ENCODE results near the gene VOPP1.
A peak's percentile ranks its signal among the peaks of the same experiment; 100 is the strongest.

Gene VOPP1

DNA sequence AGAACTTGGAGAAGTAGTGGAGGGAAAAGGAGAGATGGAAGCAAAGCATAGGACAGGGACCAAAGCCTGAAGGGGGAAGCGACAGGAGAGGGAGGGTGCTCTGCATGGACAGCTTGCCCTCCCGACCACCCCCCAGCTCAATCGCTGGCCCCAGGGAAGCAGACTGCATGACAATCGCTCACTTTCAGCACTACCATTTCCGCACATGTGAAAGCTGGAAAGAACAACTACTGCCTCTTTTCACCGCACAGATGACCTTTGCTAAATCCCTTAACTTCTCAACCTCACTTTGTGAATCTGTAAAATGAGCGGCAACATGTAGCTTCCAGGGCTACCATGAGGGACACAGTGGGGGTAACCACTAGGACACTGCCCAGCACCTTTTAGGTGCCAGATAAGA lies 17.1 kb downstream of the VOPP1 start:
- DNase-seq (ENCODE audit: low read depth in 3 of 3) = no peak

DNA sequence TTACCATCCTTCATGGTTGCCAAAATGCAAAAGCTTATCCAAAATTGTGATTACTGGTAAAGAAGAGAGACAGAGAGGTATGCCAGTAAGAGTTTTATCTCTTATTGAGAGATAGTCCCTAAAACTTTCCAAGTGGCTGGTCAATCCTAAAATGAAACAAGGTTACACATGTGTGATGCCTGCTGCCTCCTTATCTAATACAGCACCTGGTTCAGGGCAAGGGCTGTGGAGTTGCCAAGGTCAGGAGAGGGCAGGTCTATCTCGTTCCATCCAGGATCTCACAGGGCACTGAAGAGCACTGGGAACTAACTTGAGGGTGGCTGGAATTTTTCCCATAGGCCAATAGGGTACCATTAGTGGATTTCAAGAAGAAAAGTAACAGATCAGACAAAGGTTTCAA lies 18.3 kb downstream of the VOPP1 start:
- DNase-seq (ENCODE audit: low read depth in 3 of 3) = no peak

DNA sequence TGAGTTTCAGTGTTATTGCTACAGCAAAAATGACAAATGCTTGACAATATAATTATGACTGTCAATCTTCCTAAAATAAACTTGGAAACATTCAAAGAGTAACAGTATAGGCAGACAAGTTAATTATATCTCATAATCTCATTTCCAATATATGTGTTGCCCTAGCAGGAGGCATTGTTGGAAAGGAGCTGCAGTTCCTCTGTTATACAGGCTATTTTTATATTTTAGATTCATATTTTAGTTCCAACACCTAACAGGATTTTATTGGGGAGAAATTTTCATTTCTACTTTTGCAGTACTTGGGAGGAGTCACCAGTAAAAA lies 19.3 kb downstream of the VOPP1 start:
- DNase-seq (ENCODE audit: low read depth in 3 of 3) = no peak

DNA sequence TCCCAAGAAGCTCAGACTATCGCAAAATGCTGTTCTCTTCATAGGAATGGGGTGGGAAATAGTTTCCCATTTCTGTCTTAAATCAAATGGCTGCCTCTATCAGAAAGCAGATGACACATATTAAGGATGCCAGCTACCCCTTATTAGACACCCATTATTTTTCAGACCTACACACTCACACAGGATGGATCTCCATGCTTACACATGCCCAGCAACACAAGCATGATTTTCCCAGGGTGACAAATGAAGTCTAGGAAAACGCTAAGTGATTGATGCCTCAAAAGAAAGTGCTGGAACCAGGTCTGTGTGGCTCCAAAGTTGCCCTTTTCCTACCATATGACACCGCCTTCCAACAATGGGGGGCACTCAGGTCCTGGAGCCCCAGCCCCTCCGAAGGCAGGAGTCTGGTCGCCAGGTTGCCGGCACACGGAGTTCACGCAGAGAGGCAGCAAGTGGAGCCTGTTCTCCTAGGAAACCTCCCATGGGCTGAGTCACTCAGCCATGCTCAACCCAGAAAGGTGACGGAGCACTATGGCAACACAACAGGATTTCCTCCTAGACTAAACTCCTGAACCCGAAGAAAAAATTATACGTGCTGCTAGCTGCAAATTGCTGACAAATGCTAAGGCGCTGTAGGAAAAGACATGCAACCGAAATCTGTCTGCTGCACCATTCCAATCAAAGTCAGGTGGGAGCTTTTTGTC lies 19.8 kb downstream of the VOPP1 start:
- DNase-seq (ENCODE audit: low read depth in 3 of 3) = no peak

DNA sequence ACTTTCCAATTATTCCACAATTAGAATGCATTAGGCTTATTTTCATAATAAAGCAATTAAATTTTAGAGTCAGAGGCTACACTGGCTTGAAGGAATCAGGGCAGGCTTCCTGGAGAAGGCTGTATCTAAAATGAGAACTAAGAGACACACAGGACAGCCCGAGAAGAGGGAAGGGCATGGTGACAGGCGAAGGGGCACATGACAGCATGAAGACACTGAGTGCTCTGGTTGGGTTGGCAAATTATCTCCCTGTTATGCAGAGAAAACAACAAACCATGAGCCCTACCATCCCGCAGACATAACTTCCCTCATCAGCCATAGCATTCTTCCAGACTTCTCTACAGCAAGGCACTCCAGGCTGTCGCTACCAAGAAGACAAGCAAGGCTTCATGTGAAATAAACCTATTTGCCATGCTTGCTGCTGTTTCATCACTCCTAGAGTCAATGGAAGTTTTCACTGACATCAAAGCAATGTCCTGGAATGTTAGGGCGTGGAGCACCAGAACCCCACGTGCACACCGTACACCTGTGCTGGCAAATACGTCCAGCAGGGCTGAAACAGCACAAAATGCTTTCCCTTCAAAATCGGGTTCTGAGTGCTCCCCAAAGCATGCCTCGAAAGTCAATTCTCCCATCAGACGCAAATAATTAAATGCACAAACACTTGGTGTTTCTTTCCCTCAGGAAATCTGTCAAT lies 21.3 kb downstream of the VOPP1 start:
- DNase-seq (ENCODE audit: low read depth in 3 of 3) = no peak

DNA sequence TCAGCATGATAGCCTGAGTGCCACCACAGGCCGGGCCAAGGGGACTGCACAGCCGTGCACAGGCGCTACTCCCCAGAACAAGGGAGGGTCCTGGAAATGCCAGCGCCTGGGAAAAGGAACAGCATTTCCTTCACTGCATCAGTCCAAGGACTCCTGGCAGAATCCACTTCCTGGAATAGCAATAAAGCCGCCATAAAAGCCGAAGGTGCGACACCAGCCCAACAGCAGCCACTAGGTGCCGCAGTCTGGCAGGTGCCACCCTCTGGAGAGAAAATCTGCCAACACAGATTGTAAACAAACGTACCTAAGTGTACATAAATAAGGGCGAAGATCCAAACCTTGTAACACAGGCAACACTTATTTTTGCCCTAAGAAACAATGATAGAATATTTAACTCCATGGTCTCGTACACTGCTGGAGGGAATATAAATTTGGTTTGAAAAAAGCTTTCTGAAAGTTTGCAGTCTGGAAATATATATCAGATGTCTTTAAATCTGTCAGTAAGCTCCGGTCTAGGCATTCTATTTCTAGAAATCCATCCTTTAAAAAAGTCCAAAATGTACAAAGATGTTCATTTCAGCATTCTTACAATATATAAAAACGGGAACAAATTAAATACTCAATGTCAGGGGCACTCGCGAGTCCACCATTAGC lies 22.2 kb downstream of the VOPP1 start:
- no peak for DNase-seq (ENCODE audit: low read depth in 3 of 3)

DNA sequence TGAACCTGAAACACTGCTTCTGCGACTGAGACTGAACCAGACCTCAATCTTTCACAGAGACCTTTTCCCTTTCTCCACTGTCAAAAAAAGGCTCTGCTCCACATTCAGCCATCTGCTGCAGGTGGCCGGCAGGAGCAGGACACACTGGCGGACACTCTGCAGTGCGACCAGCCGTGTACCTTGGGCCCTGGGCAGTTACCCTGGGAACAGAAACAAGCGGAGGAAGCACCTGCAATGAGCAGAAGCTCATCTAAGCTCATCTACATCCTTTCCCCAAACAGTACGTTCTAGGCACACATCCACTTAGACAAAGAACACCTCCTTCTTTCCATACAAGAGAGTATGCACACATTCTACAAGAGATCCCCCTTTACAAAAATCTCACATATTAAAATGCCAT lies 22.8 kb downstream of the VOPP1 start:
- no peak for DNase-seq (ENCODE audit: low read depth in 3 of 3)

DNA sequence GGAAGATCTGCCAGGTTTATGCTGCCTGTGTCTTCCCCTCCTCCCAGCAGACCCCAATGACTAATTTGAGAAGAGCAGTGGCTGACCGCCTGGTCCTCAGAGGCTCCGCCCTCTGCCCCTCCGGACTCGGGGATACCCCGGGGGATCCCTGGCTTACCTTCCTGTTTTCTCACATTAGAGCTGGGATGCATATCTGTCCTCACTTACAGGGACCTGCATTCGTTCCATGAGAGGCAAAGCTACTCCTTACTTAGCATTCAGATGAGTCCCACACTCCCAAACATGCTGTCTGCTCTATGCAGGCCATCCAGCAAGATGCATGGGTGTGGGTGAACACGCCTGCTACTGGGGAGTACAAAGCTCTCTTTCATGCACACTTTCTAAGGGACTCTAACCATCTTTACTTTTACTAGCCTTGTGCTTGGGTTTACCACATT lies 24.0 kb downstream of the VOPP1 start:
- no peak for DNase-seq (ENCODE audit: low read depth in 3 of 3)

DNA sequence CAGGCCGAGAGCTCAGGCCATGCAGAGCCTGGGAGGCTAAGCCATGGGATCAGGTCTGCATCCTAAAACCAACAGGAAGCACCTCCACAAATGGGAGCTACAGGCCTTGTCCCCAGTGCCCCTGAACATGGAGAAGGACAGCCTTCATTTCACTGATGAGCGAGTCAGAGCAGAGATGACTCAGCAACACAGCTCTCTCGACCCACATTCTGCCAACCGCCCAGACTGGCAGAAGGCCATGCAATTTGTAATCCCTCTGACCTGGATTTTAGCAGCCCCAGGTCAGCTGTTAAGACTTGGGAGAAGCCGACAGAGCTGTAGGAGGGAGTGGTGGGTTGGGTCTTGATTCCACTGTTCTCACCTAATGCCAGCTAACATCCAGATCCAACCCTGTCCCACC lies 25.5 kb downstream of the VOPP1 start:
- DNase-seq (ENCODE audit: low read depth in 3 of 3) = no peak

DNA sequence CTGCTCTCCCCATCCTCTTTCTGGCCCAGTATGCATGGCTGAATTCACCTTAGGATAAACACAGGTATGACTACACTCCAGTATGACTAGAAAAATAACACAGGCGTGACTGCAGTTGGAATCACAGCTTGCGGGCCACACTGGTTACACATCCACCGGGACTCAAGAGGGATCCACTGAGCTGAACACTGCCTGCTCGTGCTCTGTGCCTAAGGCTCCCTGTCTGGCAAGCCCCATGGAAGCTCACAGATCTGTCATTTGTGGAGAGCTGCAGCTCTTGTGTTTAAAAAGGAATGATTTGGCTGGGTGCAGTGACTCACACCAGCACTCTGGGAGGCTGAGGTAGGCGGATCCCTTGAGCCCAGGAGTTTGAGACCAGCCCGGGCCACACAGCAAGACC lies 26.8 kb downstream of the VOPP1 start:
- no peak for DNase-seq (ENCODE audit: low read depth in 3 of 3)

DNA sequence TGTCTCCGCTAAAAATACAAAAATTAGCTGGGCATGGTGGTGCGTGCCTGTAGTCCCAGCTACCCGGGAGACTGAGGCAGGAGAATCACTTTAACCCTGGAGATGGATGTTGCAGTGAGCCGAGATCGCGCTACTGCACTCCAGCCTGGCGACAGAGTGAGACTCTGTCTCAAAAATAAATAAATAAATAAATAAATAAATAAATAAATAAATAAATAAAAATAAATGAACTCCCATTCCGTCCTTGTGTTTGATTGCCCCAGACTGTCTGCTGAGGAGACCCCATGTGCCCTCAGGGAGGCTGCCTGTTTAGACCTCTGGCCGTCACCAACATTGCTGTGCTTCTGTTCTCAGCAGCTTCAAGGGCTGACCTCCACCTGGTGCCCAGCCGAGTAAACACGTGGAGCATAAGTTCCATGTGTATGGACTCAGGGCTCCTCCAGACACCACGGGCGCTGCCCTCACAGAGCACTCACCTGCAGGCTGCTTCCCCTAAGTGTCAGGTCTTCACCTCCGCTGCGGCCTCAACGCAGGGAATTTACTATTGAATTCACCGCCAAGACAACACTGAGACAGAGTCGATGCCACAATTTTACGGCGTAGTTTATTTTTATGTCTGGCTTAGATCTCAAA lies 32.0 kb downstream of the VOPP1 start:
- no peak for DNase-seq (ENCODE audit: low read depth in 3 of 3)

DNA sequence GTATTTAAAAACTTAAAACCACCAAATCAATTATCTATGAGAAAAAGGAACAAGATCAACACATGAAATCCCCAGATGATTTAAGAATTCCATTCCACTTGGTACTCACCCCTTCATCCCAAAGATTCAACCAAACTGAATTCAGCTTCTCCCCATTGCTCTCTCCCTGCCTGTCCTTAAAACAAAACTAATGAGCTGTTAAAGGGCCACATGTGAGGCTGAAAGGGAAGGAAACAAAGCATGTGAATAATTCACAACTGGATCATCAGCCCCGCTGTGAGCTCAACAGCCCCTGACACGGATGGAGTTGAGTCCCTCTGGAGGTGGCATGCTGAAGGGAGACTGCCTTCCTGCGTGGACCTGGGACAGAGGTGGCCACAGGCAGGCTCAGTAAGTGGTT lies 32.9 kb downstream of the VOPP1 start:
- no peak for DNase-seq (ENCODE audit: low read depth in 3 of 3)

DNA sequence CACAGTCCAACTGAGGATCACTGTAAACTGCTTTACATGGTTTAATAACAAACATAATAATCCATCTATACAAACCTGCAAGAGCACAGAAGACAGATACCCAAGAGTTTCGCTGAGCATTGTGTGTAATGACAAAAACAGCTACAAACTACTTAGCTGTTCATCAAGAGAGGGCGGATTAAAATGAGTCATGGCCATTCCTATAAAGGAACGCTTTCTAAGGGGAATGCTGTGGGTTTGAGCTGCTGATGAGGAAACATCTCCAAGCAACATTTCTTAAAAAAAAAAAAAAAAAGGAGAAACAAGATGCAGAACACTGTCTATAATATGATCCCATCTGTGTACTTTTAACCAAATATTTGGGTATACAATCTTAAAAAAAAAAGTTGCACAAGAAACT lies 33.8 kb downstream of the VOPP1 start:
- no peak for DNase-seq (ENCODE audit: low read depth in 3 of 3)

DNA sequence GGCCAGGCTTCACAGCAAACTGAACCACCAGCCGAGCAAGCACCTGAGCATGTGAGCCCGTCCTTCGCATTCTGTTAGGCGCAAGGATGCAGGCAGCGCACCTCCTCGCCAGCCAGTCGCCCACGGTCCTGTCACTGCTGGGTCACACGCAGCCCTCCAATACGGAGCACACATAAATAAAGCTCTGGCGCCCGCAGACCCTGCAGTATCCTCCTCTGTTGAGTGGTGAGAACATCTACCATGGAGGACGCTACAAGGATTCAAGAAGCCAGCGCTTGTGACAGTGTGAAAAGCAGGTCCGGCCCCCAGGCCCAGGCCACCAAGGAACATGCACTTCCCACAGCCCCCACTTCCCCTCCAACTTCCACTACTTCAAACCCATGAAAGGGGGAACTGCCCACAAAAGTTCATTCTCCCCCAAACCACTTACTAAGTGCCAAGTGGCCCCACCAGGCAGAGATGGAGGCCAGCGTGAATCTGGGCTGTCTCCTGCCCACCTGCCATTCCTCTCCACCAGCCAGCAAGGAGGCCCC lies 34.8 kb downstream of the VOPP1 start:
- DNase-seq (ENCODE audit: low read depth in 3 of 3) = no peak

DNA sequence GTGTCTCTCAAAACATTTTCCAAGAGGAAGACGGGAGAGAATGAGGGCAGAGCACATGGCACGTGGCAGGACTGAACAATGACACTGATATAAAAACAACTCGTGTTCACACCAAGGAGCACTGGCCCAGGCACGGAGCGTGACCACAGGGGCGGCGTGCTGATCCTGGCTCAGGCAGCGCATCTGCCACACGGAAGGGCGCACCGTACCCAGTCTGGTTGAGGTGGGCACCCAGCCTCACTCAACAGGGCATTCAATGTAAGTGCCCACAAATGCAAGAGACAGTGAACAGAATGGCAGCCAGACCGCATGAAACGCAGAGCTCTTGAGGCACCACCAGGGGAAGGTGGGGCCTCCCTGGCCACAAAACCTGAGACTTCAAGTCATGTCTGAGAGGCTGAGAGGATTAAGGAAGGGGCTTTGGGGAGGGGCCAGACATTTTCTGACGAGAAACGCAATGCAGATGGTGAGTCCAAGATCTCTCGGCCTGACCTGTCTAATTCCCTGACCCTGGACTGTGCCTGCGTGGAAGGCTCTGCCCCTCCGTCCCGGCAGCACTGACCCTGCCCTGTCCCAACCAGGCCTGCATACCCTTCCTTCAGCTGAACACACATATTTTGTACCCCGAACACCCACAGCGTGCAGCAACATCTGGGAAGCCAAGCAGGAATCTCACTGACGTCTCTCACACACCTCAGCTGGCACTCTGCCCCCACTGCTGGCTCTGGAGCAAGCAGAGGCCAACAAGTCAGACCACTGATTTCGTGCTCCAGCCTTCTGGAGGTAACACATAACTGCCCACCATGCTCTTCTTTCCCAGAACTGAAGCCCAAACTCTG lies 35.5 kb downstream of the VOPP1 start:
- DNase-seq (ENCODE audit: low read depth in 3 of 3) = no peak

DNA sequence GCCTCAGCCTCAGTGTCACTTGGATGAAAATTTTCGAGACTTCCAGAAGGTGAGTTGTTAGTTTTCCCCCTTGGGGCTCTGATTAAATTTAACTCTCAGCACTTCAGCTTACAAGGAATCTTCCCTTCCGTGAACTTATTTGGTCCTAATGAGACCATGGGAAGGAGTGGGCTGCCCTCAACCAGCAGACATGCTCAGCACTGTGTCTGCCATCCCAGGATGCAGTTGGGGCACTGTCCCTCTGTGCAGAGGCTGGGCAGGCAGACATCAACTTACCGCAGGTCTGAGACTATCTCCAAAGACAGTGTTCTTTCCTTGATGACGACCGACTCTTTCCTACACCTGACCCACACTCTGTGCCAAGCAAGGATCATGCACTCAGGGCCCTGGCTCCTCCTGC lies 36.7 kb downstream of the VOPP1 start:
- no peak for DNase-seq (ENCODE audit: low read depth in 3 of 3)

DNA sequence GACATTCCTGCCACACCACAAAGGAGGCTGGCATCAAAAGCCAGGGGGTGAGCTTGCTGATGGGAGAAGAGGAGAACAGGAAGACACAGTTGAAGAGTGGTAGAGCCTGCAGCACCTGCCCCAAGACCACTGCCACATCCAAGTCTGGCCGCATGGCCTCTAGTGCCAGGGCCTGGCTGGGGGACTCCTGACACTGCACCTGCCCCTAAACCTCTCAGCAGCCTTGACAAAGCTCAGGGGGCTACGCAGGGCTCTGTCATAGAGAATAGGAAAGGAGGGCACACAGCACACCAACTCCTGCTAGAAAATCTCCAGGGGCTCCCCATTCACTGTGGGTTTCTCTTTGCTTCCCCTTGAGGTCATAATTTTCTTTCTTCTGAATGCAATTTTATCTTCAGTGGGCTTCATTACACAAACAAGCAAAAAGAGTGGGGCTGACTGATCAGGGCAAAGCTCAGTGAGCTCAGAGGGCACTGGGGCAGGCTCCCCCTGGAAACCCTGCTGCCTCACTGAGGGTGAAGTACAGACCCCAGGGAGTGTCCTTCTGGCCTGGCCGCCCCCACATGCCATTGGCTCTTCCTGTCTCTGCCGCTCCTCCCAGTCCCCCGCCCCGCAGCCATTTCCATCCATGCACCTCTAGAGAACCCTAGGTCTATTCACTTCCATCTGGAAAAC lies 37.2 kb downstream of the VOPP1 start:
- no peak for DNase-seq (ENCODE audit: low read depth in 3 of 3)

DNA sequence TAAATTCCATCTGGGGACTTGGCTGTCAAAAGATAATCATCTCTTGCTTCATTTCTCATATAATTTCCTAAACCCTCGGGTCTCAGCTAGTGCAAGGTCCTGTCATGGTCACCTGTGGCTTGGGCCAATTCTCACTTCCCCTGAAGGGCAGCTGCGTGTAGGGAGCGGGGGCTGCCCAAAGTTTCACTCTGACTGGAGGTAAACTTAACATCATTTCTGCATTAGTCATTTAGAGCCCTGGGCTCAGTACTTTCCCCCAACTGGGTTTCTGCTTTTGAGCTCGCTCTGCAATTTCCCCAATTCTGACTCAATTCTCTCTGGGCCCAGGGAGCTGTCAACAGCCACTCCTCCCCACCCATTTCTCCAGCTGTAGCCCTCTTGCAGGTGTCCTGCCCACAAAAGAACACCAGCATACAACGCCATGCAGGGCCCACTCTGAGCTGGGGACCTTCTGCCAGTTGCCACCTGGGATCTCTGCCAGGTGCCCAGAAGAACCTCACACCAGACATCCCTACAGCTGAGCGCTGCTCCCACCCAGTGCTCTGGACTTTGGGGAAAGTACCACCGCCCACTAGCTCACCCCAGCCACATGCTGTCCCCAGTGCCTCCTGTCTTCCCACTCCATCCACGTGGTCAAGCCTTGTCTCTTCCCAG lies 37.9 kb downstream of the VOPP1 start:
- DNase-seq (ENCODE audit: low read depth in 3 of 3) = peak; percentile 60 to 74 (median 61)

DNA sequence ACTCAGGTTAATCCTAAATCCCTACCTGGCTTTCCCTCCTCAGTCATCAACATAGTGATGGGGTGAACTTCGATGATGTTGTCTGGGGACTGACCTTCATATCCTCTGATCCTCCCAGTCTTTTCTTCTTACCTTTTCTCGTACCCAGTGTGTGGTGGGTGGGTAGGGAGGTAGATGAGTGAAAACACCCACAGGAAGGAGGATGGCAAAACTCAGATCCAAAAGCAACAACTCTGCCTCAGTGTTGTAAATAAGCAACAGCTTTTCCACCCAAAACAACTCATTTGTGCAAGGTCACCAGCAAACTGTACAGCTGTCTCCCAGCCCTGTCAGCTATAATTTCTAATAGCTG lies 38.6 kb downstream of the VOPP1 start:
- DNase-seq (ENCODE audit: low read depth in 3 of 3) = no peak

DNA sequence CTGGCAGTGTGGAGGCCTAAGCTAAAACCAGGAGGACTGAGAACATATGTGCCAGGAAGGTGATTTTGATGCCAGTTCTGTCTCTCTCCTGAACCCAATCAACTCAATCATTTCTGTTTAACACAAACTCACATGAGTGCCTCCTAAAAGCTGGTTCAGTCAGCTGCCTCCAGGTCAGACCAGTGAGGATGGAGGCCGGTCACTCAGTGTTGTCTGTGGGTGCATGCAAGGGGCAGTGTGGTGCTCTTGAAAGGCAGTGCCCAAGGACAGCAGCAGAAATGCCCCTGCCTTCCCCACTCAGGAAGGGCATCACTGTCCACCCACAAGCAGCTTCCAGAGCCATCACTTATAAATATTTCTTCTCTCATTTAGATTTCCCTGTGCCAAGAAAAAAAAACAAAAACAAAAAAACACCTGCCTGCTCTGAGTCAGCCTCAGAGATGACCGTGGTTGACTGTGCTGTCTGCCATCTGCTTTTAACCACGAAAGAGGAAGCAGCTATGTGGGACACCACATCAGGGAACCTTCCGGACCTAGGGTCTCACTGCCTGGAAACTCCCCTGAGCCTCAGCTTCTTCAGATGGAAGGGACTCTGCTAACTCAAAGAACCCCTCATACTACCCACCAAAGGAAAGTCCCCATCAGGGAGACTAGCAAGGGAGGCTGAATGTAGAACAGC lies 39.1 kb downstream of the VOPP1 start:
- DNase-seq (ENCODE audit: low read depth in 3 of 3) = peak in 2 of 3 donors; percentile 39 to 61

Data from stimulated activated CD4-positive, alpha-beta T cell treated with anti-CD3 and anti-CD28 coated beads, TNF-alpha, amount 100 ng/mL, for 48 hours (primary cell).